CD4-positive, alpha-beta T cell treated with Interleukin-1 beta for 1 hour (primary cell): ENCODE results near the gene ABCB4.
"Not testable (repeated sequence)": the region's sequence is repeated elsewhere in the genome, so short reads cannot be mapped to it uniquely, and the experiment has no call there.

Source experiments
- DNase-seq, 2 donors: peaks; one replicate each; pipeline ENCODE4 v3.0.0-alpha.2; 2020 to 2022

ABCB4 gene

GRCh38 chr7:87474533-87475358 lies 734 bp downstream of the ABCB4 start:
- peak; percentile 18 to 57 for DNase-seq

GRCh38 chr7:87473986-87474385 lies 1.5 kb downstream of the ABCB4 start:
- no peak for DNase-seq

- DNase-seq: no peak
These were observed 2.3 kb downstream of the ABCB4 start for GRCh38 chr7:87473192-87473591.

GRCh38 chr7:87471473-87471872 lies 4.0 kb downstream of the ABCB4 start:
- no peak for DNase-seq

GRCh38 chr7:87469204-87469603 lies 6.3 kb downstream of the ABCB4 start:
- not testable (repeated sequence) for DNase-seq

- not testable (repeated sequence) for DNase-seq
These were observed 10.0 kb downstream of the ABCB4 start for GRCh38 chr7:87465534-87465880.

GRCh38 chr7:87464830-87465533 lies 10.5 kb downstream of the ABCB4 start:
- not testable (repeated sequence) for DNase-seq

GRCh38 chr7:87463982-87464381 lies 11.5 kb downstream of the ABCB4 start:
- DNase-seq: no peak

- DNase-seq: not testable (repeated sequence)
These were observed 15.0 kb downstream of the ABCB4 start for GRCh38 chr7:87460444-87460843.

GRCh38 chr7:87459941-87460340 lies 15.5 kb downstream of the ABCB4 start:
- DNase-seq: no peak

- no peak for DNase-seq
These were observed 17.3 kb downstream of the ABCB4 start for GRCh38 chr7:87458148-87458547.

GRCh38 chr7:87456247-87456646 lies 19.2 kb downstream of the ABCB4 start:
- DNase-seq: no peak

- DNase-seq: no peak
These were observed 23.2 kb downstream of the ABCB4 start for GRCh38 chr7:87452279-87452678.

- DNase-seq: no peak
These were observed 24.3 kb downstream of the ABCB4 start for GRCh38 chr7:87451187-87451586.

GRCh38 chr7:87450706-87451105 lies 24.8 kb downstream of the ABCB4 start:
- no peak for DNase-seq

- no peak for DNase-seq
These were observed 27.1 kb downstream of the ABCB4 start for GRCh38 chr7:87448388-87448787.

- no peak for DNase-seq
These were observed 28.3 kb downstream of the ABCB4 start for GRCh38 chr7:87447116-87447635.

GRCh38 chr7:87445897-87446296 lies 29.6 kb downstream of the ABCB4 start:
- no peak for DNase-seq

GRCh38 chr7:87435546-87435945 lies 39.9 kb downstream of the ABCB4 start:
- DNase-seq: no peak

- no peak for DNase-seq
These were observed 42.9 kb downstream of the ABCB4 start for GRCh38 chr7:87432536-87432935.

GRCh38 chr7:87427288-87427687 lies 48.2 kb downstream of the ABCB4 start:
- no peak for DNase-seq

- DNase-seq: no peak
These were observed 49.3 kb downstream of the ABCB4 start for GRCh38 chr7:87426160-87426559.

- no peak for DNase-seq
These were observed 51.4 kb downstream of the ABCB4 start for GRCh38 chr7:87424075-87424474.

GRCh38 chr7:87420173-87420572 lies 55.3 kb downstream of the ABCB4 start:
- no peak for DNase-seq
